GM21447 (cell line): ENCODE data around the gene ADCY3.
A peak's percentile ranks its signal among the peaks of the same experiment; 100 is the strongest.
"Not testable (repeated sequence)": the region's sequence is repeated elsewhere in the genome, so short reads cannot be mapped to it uniquely, and the experiment has no call there.

Source experiments
- ATAC-seq: cut with Tn5 transposase; IDR thresholded peaks from one replicate; pipeline ENCODE4 v1.9.1; 2021; ENCODE audit not compliant: unreplicated experiment

ADCY3 gene

GRCh38 chr2:24816404-24816803, 103.6 kb downstream of the ADCY3 start:
- no peak for ATAC-seq

GRCh38 chr2:24815171-24815570, 104.9 kb downstream of the ADCY3 start:
- ATAC-seq: no peak

GRCh38 chr2:24814516-24814915, 105.5 kb downstream of the ADCY3 start:
- ATAC-seq: no peak

GRCh38 chr2:24813691-24814137, 106.3 kb downstream of the ADCY3 start:
- ATAC-seq: no peak

GRCh38 chr2:24809316-24810007, 110.6 kb downstream of the ADCY3 start:
- ATAC-seq: no peak

- no peak for ATAC-seq
Measured at GRCh38 chr2:24806661-24807036, 113.4 kb downstream of the ADCY3 start.

GRCh38 chr2:24805811-24806660, 114.0 kb downstream of the ADCY3 start:
- not testable (repeated sequence) for ATAC-seq

- not testable (repeated sequence) for ATAC-seq
Measured at GRCh38 chr2:24800487-24800886, 119.5 kb downstream of the ADCY3 start.

- no peak for ATAC-seq
Measured at GRCh38 chr2:24797644-24798043, 122.4 kb downstream of the ADCY3 start.

- ATAC-seq: no peak
Measured at GRCh38 chr2:24793761-24794435, 126.1 kb downstream of the ADCY3 start.

- peak; percentile 93 for ATAC-seq
Measured at GRCh38 chr2:24792874-24793760, 126.9 kb downstream of the ADCY3 start, which contains the start of the genes CENPO and PTRHD1. TSS of gene CENPO (plus strand) at chr2:24793425. CDS start at chr2:24793920, 495 bp downstream. TSS of gene PTRHD1 (minus strand) at chr2:24793391. CDS start at chr2:24793377, 14 bp downstream.

- no peak for ATAC-seq
Measured at GRCh38 chr2:24792542-24792873, 127.5 kb downstream of the ADCY3 start.

- ATAC-seq: no peak
Measured at GRCh38 chr2:24791452-24791851, 128.6 kb downstream of the ADCY3 start.

- ATAC-seq: no peak
Measured at GRCh38 chr2:24788816-24789215, 131.2 kb downstream of the ADCY3 start.

GRCh38 chr2:24787532-24787931, 132.5 kb downstream of the ADCY3 start:
- no peak for ATAC-seq

GRCh38 chr2:24785671-24786321, 134.2 kb downstream of the ADCY3 start:
- peak; percentile 84 for ATAC-seq

GRCh38 chr2:24783641-24784040, 136.4 kb downstream of the ADCY3 start:
- ATAC-seq: no peak

GRCh38 chr2:24779116-24779515, 140.9 kb downstream of the ADCY3 start:
- ATAC-seq: no peak

- no peak for ATAC-seq
Measured at GRCh38 chr2:24774373-24774772, 145.7 kb downstream of the ADCY3 start.
